Activated T-helper 17 cell treated with anti-CD3 and anti-CD28 coated beads, Interleukin-2, amount 50 U/mL, for 72 hours (primary cell): ENCODE measurements around the gene RAB32. TPM values are rescaled to one million over a fixed set of nuclear protein-coding genes. Genes with fewer than 3 reads are reported as not detected.
"Not testable (repeated sequence)": the region's sequence is repeated elsewhere in the genome, so short reads cannot be mapped to it uniquely, and the experiment has no call there.

ENCODE experiments used
- ATAC-seq: fragments of 150-1000 bp; cut with Tn5 transposase; replicated peaks from 2 replicates; pipeline ENCODE4 v1.10.0; 2021; ENCODE audit warnings: mild to moderate bottlenecking, moderate library complexity
- H3K27ac Mint-ChIP-seq: one replicate; pipeline ENCODE4 v1.8.0; 2022; ENCODE audit warnings: mixed read lengths
- H3K27me3 Mint-ChIP-seq: one replicate; pipeline ENCODE4 v1.8.0; 2022; ENCODE audit warnings: mixed read lengths
- H3K36me3 Mint-ChIP-seq: one replicate; pipeline ENCODE4 v1.8.0; 2022; ENCODE audit warnings: low read depth, mild to moderate bottlenecking, mixed read lengths
- H3K4me1 Mint-ChIP-seq: one replicate; pipeline ENCODE4 v1.8.0; 2022; ENCODE audit warnings: mixed read lengths
- H3K4me3 Mint-ChIP-seq: one replicate; pipeline ENCODE4 v1.8.0; 2022; ENCODE audit warnings: mild to moderate bottlenecking, mixed read lengths
- H3K9me3 Mint-ChIP-seq: one replicate; pipeline ENCODE4 v1.8.0; 2022; ENCODE audit warnings: mixed read lengths
- total RNA-seq, 2 donors: library from RNA; stranded (reverse); gene quantifications; one replicate each; pipeline ENCODE4 v1.2.3, GENCODE V29; 2022

Gene RAB32
- total RNA-seq, 2 donors from 2014 or later = 0.37 TPM; not detected in 1

GRCh38 chr6:146553377-146554135 lies 9.9 kb downstream of the RAB32 start:
- ATAC-seq = no peak
- Mint-ChIP-seq H3K4me1 (no peaks in the 10 kb centered on the region), H3K9me3 (no peaks in the 10 kb centered on the region), H3K27ac (no peak overlapping the region), H3K4me3 (no peak overlapping the region), H3K36me3 (no peaks in the 10 kb centered on the region), H3K27me3 (peaks cover 9% of the 10 kb centered on the region)

- H3K36me3 Mint-ChIP-seq = no peaks in the 10 kb centered on the region
Measured at GRCh38 chr6:146560607-146561006, 17.0 kb downstream of the RAB32 start.

GRCh38 chr6:146566661-146567060 lies 23.0 kb downstream of the RAB32 start:
- not testable (repeated sequence) for H3K4me3 Mint-ChIP-seq, ATAC-seq, H3K4me1 Mint-ChIP-seq, H3K27ac Mint-ChIP-seq, H3K36me3 Mint-ChIP-seq, H3K9me3 Mint-ChIP-seq
- peaks cover 10% of the 10 kb centered on the region for H3K27me3 Mint-ChIP-seq

More at GRCh38 chr6:146560607-146561006, 17.0 kb downstream of the RAB32 start:
- ATAC-seq = no peak
- Mint-ChIP-seq H3K9me3 (no peaks in the 10 kb centered on the region), H3K27ac (no peak overlapping the region), H3K27me3 (peaks cover 7% of the 10 kb centered on the region), H3K4me3 (no peak overlapping the region), H3K4me1 (no peaks in the 10 kb centered on the region)

GRCh38 chr6:146568619-146569018 lies 25.0 kb downstream of the RAB32 start:
- H3K27me3 Mint-ChIP-seq = peaks cover 10% of the 10 kb centered on the region

GRCh38 chr6:146574211-146574610 lies 30.6 kb downstream of the RAB32 start:
- no peak for ATAC-seq
- no peak overlapping the region for H3K27ac Mint-ChIP-seq
- peaks cover 11% of the 10 kb centered on the region for H3K9me3 Mint-ChIP-seq
- no peaks in the 10 kb centered on the region for H3K4me1 Mint-ChIP-seq
- H3K27me3 Mint-ChIP-seq = peaks cover 6% of the 10 kb centered on the region
- H3K4me3 Mint-ChIP-seq = no peak overlapping the region
- H3K36me3 Mint-ChIP-seq = no peaks in the 10 kb centered on the region

More at GRCh38 chr6:146568619-146569018, 25.0 kb downstream of the RAB32 start:
- not testable (repeated sequence) for ATAC-seq, H3K4me3 Mint-ChIP-seq, H3K36me3 Mint-ChIP-seq, H3K27ac Mint-ChIP-seq, H3K4me1 Mint-ChIP-seq
- peaks cover 13% of the 10 kb centered on the region for H3K9me3 Mint-ChIP-seq

GRCh38 chr6:146578054-146578453 lies 34.4 kb downstream of the RAB32 start:
- H3K9me3 Mint-ChIP-seq = peaks cover 4% of the 10 kb centered on the region
- no peaks in the 10 kb centered on the region for H3K36me3 Mint-ChIP-seq
- no peaks in the 10 kb centered on the region for H3K27me3 Mint-ChIP-seq
- no peak for ATAC-seq
- H3K27ac Mint-ChIP-seq = no peak overlapping the region
- no peaks in the 10 kb centered on the region for H3K4me1 Mint-ChIP-seq
- no peak overlapping the region for H3K4me3 Mint-ChIP-seq

- H3K4me1 Mint-ChIP-seq = no peaks in the 10 kb centered on the region
- no peak for ATAC-seq
Measured at GRCh38 chr6:146581968-146582367, 38.3 kb downstream of the RAB32 start.

GRCh38 chr6:146582857-146583256 lies 39.2 kb downstream of the RAB32 start:
- no peaks in the 10 kb centered on the region for H3K36me3 Mint-ChIP-seq
- H3K27me3 Mint-ChIP-seq = no peaks in the 10 kb centered on the region
- no peak overlapping the region for H3K4me3 Mint-ChIP-seq
- H3K27ac Mint-ChIP-seq = no peak overlapping the region
- no peaks in the 10 kb centered on the region for H3K9me3 Mint-ChIP-seq
- ATAC-seq = no peak
- H3K4me1 Mint-ChIP-seq = no peaks in the 10 kb centered on the region

More at GRCh38 chr6:146581968-146582367, 38.3 kb downstream of the RAB32 start:
- no peak overlapping the region for H3K27ac Mint-ChIP-seq
- H3K4me3 Mint-ChIP-seq = no peak overlapping the region
- no peaks in the 10 kb centered on the region for H3K9me3 Mint-ChIP-seq
- H3K36me3 Mint-ChIP-seq = no peaks in the 10 kb centered on the region
- H3K27me3 Mint-ChIP-seq = no peaks in the 10 kb centered on the region

GRCh38 chr6:146583966-146584365 lies 40.3 kb downstream of the RAB32 start:
- H3K27me3 Mint-ChIP-seq = no peaks in the 10 kb centered on the region
- ATAC-seq = no peak
- H3K36me3 Mint-ChIP-seq = no peaks in the 10 kb centered on the region
- no peak overlapping the region for H3K4me3 Mint-ChIP-seq
- no peak overlapping the region for H3K27ac Mint-ChIP-seq
- H3K9me3 Mint-ChIP-seq = no peaks in the 10 kb centered on the region
- H3K4me1 Mint-ChIP-seq = no peaks in the 10 kb centered on the region

GRCh38 chr6:146587459-146587858 lies 43.8 kb downstream of the RAB32 start:
- Mint-ChIP-seq H3K9me3 (no peaks in the 10 kb centered on the region), H3K27me3 (no peaks in the 10 kb centered on the region), H3K4me1 (no peaks in the 10 kb centered on the region), H3K4me3 (no peak overlapping the region), H3K36me3 (no peaks in the 10 kb centered on the region), H3K27ac (no peak overlapping the region)
- no peak for ATAC-seq

GRCh38 chr6:146590492-146590891 lies 46.9 kb downstream of the RAB32 start:
- no peaks in the 10 kb centered on the region for H3K9me3 Mint-ChIP-seq
- no peaks in the 10 kb centered on the region for H3K4me1 Mint-ChIP-seq
- H3K27me3 Mint-ChIP-seq = peaks cover 6% of the 10 kb centered on the region
- no peaks in the 10 kb centered on the region for H3K36me3 Mint-ChIP-seq
- no peak overlapping the region for H3K4me3 Mint-ChIP-seq
- H3K27ac Mint-ChIP-seq = no peak overlapping the region
- ATAC-seq = no peak

GRCh38 chr6:146592451-146592850 lies 48.8 kb downstream of the RAB32 start:
- H3K27ac Mint-ChIP-seq = no peak overlapping the region
- no peaks in the 10 kb centered on the region for H3K36me3 Mint-ChIP-seq
- H3K4me3 Mint-ChIP-seq = no peak overlapping the region
- peaks cover 6% of the 10 kb centered on the region for H3K27me3 Mint-ChIP-seq
- H3K4me1 Mint-ChIP-seq = no peaks in the 10 kb centered on the region
- no peaks in the 10 kb centered on the region for H3K9me3 Mint-ChIP-seq
- no peak for ATAC-seq

- no peaks in the 10 kb centered on the region for H3K9me3 Mint-ChIP-seq
- no peak overlapping the region for H3K4me3 Mint-ChIP-seq
- peaks cover 15% of the 10 kb centered on the region for H3K27me3 Mint-ChIP-seq
- peaks cover 2% of the 10 kb centered on the region for H3K4me1 Mint-ChIP-seq
- no peak overlapping the region for H3K27ac Mint-ChIP-seq
- H3K36me3 Mint-ChIP-seq = no peaks in the 10 kb centered on the region
- ATAC-seq = no peak
Measured at GRCh38 chr6:146593986-146594385, 50.4 kb downstream of the RAB32 start.

- H3K9me3 Mint-ChIP-seq = no peaks in the 10 kb centered on the region
- no peaks in the 10 kb centered on the region for H3K36me3 Mint-ChIP-seq
- peaks cover 18% of the 10 kb centered on the region for H3K27me3 Mint-ChIP-seq
- ATAC-seq = no peak
- H3K4me3 Mint-ChIP-seq = no peak overlapping the region
- no peak overlapping the region for H3K27ac Mint-ChIP-seq
- H3K4me1 Mint-ChIP-seq = peaks cover 5% of the 10 kb centered on the region
Measured at GRCh38 chr6:146594495-146594894, 50.9 kb downstream of the RAB32 start.

GRCh38 chr6:146595972-146596731 lies 52.5 kb downstream of the RAB32 start:
- Mint-ChIP-seq H3K36me3 (no peaks in the 10 kb centered on the region), H3K4me1 (peaks cover 5% of the 10 kb centered on the region), H3K9me3 (no peaks in the 10 kb centered on the region), H3K4me3 (no peak overlapping the region), H3K27ac (no peak overlapping the region), H3K27me3 (peaks cover 28% of the 10 kb centered on the region)
- ATAC-seq = no peak
